GM21723 (cell line): Measurements from ENCODE around the gene CLSTN1.

ENCODE experiments used
- ATAC-seq: cut with Tn5 transposase; IDR thresholded peaks from one replicate; pipeline ENCODE4 v1.9.1; 2021; ENCODE audit warnings: mild to moderate bottlenecking, moderate library complexity; ENCODE audit not compliant: unreplicated experiment

Gene CLSTN1

DNA sequence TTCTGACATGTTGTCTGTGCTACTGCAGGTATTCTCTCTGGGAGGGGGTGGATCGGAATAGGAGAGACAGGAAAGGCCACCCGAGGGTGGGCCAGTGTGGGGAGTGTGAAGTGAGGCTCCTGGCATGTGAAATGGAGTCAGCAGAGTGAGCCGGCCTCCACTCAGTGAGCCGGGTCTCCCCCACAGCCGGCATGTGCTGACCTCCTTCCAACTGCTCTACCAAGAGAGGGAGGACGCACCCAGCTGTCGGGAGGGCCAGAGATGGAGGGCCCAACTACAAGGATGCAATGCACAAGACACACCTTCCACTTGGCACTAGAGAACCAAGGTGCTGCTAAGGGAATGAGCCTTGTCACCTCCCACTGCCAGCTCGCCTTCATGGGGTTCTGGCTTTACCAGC, 28.2 kb upstream of the CLSTN1 start:
- ATAC-seq = no peak

- ATAC-seq = no peak
Measured at GRCh38 chr1:9850442-9851162, 26.8 kb upstream of the CLSTN1 start.

- ATAC-seq = no peak
Measured at GRCh38 chr1:9849691-9850441, 26.1 kb upstream of the CLSTN1 start.

DNA sequence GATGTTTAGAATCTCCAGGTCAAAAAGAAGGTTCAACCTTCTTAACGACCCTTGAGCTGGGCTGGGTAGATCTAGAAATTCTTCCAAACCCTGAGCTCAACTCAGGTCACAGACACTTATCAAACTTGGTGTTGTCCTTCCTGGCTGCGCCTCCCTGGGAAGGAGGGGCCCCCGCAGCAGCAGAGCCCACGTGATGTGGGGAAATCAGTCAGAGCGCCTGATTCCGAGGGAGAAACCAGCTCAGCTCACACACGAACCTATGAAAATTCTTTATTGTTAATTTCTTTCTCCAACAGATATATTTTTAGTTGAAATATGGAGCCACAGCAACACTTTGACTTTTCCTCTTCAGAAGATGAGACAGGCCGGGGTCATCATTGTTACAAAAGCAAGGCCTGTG, 24.3 kb upstream of the CLSTN1 start:
- ATAC-seq = no peak

- no peak for ATAC-seq
Measured at GRCh38 chr1:9847269-9847668, 23.5 kb upstream of the CLSTN1 start.

DNA sequence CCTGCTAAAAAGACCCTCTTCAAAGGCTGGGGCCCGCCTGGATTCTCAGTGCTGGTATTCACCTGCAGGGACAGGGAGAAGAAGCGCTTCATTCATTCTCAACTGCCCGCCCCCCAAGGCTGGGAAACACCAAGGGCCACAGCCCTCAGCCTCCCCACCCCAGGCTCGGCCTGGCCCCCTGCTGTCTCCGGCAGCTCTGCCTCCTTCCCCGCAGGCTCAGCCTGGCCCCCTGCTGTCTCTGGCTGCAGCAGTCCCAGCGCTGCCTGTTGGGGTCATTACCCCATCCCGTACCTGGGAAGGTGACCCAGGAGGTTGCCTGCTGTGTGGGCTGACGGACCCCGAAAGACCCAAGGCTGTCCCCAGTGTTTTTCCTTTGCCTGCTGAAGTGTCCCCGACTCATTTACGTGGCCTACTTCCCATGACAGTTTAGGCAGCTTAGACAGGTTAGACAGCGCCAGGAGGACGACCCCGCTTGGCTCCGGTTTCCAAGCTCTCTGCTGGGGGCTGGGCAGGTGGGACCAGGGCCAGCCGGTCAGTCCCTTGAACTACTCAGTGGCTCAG, 22.9 kb upstream of the CLSTN1 start:
- no peak for ATAC-seq

GRCh38 chr1:9845914-9846313, 22.1 kb upstream of the CLSTN1 start:
- ATAC-seq = no peak

- ATAC-seq = no peak
Measured at GRCh38 chr1:9844756-9845155, 21.0 kb upstream of the CLSTN1 start.

GRCh38 chr1:9844106-9844505, 20.3 kb upstream of the CLSTN1 start:
- no peak for ATAC-seq

GRCh38 chr1:9843576-9843945, 19.8 kb upstream of the CLSTN1 start:
- ATAC-seq = no peak

GRCh38 chr1:9842781-9843575, 19.2 kb upstream of the CLSTN1 start:
- ATAC-seq = no peak

DNA sequence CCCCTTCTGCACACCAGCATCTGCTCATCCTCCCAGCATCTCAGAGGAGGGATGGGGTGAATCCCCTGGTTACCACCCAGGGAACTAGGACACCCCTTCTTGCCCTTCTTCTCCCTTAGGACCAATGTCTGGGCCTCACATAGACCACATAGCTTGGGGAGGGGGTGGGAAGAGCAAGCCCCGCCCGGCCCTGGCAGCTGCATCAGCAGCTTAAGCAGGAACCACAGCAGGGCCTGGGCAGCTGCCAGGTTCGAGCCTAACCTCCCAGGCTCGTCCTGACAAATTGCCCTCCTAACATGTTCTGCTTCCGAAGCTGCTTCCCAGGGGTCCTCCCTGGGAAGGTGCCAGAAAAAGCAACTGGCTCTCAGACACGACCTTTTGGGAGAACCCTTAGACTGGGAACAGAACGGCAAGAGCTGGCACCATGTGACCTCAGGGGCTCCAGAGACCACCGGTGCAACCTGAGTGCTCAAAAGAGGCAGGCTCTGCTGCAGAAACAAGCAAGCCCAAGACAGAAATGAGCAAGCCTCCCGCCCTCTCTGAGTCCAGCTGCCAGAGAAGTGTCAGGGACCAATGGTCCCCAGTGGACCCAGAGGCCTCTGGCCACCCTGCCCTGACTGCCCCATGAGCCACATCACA, 18.4 kb upstream of the CLSTN1 start:
- no peak for ATAC-seq

- ATAC-seq = no peak
Measured at GRCh38 chr1:9841460-9841859, 17.7 kb upstream of the CLSTN1 start.

DNA sequence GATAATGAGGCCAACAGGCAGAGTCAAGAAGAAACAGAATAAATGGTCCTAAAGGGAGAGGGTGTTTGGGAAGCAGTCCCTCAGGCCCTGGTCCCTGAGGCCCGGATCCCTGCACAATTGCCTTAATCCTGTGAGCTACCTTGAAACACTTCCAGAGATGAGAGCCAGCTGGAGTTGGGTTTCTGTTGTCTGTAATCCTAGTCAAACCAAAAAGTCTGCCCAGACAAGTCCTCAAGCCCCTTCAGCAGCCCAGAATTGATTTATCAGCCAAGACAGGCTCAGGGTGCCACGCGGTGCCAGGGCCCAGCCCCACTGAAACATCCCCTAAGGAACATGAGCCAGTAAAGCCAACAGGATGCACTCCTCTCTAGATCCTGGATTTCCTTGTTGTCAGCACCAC, 16.4 kb upstream of the CLSTN1 start:
- ATAC-seq = no peak

GRCh38 chr1:9838946-9839345, 15.2 kb upstream of the CLSTN1 start:
- ATAC-seq = no peak

DNA sequence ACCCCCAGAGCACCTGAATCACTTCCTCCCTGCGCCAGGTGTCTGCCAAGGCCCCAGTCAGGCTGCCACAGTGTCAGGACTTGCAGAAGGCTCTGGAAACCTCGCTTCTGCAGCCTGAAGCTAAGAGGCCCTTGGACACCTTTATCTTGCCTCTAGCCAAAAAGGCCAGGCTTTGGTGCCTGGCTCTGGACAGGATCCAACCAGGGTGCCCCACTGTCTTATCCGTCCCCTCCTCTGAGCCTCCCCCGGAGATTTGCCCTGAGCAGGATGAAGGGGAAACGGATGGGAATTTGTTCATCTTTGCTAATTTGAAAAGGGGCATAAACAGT, 12.8 kb upstream of the CLSTN1 start:
- ATAC-seq = no peak

- ATAC-seq = no peak
Measured at GRCh38 chr1:9835758-9836631, 12.2 kb upstream of the CLSTN1 start.

DNA sequence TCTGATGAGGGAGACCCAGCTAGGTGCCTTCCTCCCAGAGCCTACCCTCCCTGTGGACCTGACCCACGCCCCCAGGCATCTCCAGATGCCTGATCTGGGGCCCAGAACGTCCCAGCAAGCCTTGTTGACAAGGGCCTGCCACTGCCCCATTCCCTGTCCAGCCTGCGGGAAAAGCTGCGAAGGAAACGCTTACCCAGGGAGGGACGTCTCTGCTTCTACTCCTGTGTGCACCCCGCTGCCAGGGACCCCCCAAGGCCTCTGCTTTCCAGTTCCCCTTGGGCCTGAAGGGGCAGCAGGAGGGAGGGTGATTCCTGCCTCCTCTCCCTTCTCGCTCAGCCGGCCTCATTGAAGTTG, 11.6 kb upstream of the CLSTN1 start:
- no peak for ATAC-seq

- ATAC-seq = no peak
Measured at GRCh38 chr1:9833632-9834031, 9.9 kb upstream of the CLSTN1 start.

GRCh38 chr1:9827558-9828185, 3.9 kb upstream of the CLSTN1 start:
- ATAC-seq = no peak
